Thyroid gland (tissue), 4 donors: ENCODE data around the gene AAMDC. TPM values are rescaled to one million over a fixed set of nuclear protein-coding genes. Genes with fewer than 3 reads are reported as not detected.
"Not testable (repeated sequence)": the region's sequence is repeated elsewhere in the genome, so short reads cannot be mapped to it uniquely, and the experiment has no call there.

Experiments
- DNase-seq, 2 donors: peaks; one replicate each; pipeline ENCODE4 v3.0.0-alpha.2; 2019
- H3K27ac ChIP-seq, 3 donors: fragments of 200-600 bp; sonication (generic); 1 replicate in 2 of 3; 2 replicates in 1 of 3; pipeline ENCODE4 v1.5.1; 2016 to 2019; ENCODE audit warnings: mild to moderate bottlenecking in 1 of 3, moderate library complexity in 1 of 3
- H3K27me3 ChIP-seq: fragments of 200-600 bp; sonication (generic); one replicate; pipeline ENCODE4 v1.5.1; 2019
- H3K36me3 ChIP-seq, 2 donors: fragments of 200-600 bp; sonication (generic); one replicate each; pipeline ENCODE4 v1.5.1; 2016 to 2019
- H3K4me1 ChIP-seq, 2 donors: fragments of 200-600 bp; sonication (generic); one replicate each; pipeline ENCODE4 v1.5.1; 2017 to 2019
- H3K4me3 ChIP-seq, 3 donors: fragments of 200-600 bp; sonication (generic); replicated peaks in 1 of 3; 1 replicate in 2 of 3; 2 replicates in 1 of 3; pipeline ENCODE4 v1.5.1; 2016; ENCODE audit warnings: mild to moderate bottlenecking in 1 of 3
- H3K9me3 ChIP-seq: fragments of 200-600 bp; sonication (generic); one replicate; pipeline ENCODE4 v1.5.1; 2017
- POLR2A ChIP-seq, 2 donors: fragments of 450-650 bp; IDR thresholded peaks; one replicate each; pipeline ENCODE4 v1.6.1; 2017; ENCODE audit warnings: antibody characterized with exemption in 2 of 2, mild to moderate bottlenecking in 2 of 2, moderate library complexity in 1 of 2
- WGBS, 2 donors: methylation state at CpG; one replicate each; pipeline ENCODE4 v1.1.5; 2017; 5-methylcytosine and 5-hydroxymethylcytosine counted together
- intact Hi-C: fragments of 100-400 bp; cut with DNase I; formaldehyde crosslinking; loops from one replicate; pipeline ENCODE4 v1.15.1; 2023
- total RNA-seq, 4 donors: library from RNA; depleted of rRNA; stranded (reverse); fragments of >200 nt; gene quantifications; one replicate each; pipeline ENCODE4 v1.2.3, GENCODE V29; 2016
- TF ChIP-seq, protein P1 (sequence below), 6 experiments: fragments of 200-600 bp in 3 of 6; fragments of 450-650 bp in 3 of 6; sonication (generic) in 3 of 6; IDR thresholded peaks; one replicate each; pipeline ENCODE4 v1.5.1; 2016 to 2019; ENCODE audit warnings: antibody characterized with exemption in 6 of 6, mild to moderate bottlenecking in 2 of 6, inconsistent platforms in 1 of 6, moderate library complexity in 1 of 6

Gene AAMDC
- total RNA-seq, 4 donors from 2014 or later: 33.6 to 60.5 (median 39.0) TPM

DNA sequence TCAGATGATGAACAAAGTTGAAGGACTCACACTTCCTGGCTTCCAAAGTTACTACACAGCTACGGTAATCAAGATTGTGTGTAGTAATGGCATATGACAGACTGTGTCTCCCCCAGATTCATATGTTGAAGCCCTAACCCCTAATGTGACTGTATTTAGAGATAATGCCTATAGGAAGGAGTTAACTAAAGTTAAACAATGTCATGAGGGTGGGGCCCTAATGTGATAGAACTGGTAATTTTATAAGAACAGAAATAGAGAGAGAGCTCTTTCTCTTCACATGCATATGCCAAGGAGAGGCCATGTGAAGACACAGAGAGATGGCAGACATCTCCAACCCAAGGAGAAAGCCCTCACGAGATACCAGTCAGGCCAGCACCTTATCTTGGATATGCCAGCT is 8.0 kb downstream of the AAMDC start:
- Histone ChIP-seq H3K9me3 (no peaks in the 10 kb centered on the region), H3K4me3 (no peak overlapping the region), H3K36me3 (no peaks in the 10 kb centered on the region), H3K27ac (no peak overlapping the region), H3K27me3 (no peaks in the 10 kb centered on the region), H3K4me1 (peaks cover 0 to 3% of the 10 kb centered on the region in 2 donors)
- no peak for DNase-seq
- WGBS, 2 donors: 97 to 99% methylated on average over 2 of the region's 2 CpGs
- intact Hi-C loops: no loop called here
- TF ChIP-seq, protein P1, sequence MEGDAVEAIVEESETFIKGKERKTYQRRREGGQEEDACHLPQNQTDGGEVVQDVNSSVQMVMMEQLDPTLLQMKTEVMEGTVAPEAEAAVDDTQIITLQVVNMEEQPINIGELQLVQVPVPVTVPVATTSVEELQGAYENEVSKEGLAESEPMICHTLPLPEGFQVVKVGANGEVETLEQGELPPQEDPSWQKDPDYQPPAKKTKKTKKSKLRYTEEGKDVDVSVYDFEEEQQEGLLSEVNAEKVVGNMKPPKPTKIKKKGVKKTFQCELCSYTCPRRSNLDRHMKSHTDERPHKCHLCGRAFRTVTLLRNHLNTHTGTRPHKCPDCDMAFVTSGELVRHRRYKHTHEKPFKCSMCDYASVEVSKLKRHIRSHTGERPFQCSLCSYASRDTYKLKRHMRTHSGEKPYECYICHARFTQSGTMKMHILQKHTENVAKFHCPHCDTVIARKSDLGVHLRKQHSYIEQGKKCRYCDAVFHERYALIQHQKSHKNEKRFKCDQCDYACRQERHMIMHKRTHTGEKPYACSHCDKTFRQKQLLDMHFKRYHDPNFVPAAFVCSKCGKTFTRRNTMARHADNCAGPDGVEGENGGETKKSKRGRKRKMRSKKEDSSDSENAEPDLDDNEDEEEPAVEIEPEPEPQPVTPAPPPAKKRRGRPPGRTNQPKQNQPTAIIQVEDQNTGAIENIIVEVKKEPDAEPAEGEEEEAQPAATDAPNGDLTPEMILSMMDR (IDR thresholded peaks at IDR 0.05): no peak
- no peak for TF ChIP-seq POLR2A (IDR thresholded peaks at IDR 0.05)

DNA sequence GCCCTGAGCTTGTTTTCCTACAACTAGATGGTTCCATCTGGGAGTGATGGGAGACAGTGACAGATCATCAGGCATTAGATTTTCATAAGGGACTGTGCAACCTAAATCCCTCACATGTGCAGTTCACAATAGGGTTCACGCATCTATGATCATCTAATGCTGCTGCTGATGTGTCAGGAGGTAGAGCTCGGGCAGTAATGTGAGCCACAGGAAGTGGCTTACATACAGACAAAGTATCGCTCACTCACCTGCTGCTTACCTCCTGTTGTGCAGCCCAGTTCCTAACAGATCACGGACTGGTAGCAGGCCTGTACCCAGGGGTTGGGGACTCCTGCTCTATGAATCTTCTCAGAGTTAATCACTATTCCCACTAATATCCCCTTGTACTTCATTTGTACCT is 12.4 kb downstream of the AAMDC start:
- intact Hi-C loops: no loop called here
- 96 to 97% methylated on average over 4 of the region's 4 CpGs for WGBS, 2 donors
- DNase-seq: no peak
- Histone ChIP-seq H3K27me3 (no peaks in the 10 kb centered on the region), H3K9me3 (no peaks in the 10 kb centered on the region), H3K27ac (no peak overlapping the region), H3K36me3 (no peaks in the 10 kb centered on the region), H3K4me3 (no peak overlapping the region), H3K4me1 (no peaks in the 10 kb centered on the region)
- TF ChIP-seq, protein P1 (IDR thresholded peaks at IDR 0.05): no peak
- no peak for TF ChIP-seq POLR2A (IDR thresholded peaks at IDR 0.05)

DNA sequence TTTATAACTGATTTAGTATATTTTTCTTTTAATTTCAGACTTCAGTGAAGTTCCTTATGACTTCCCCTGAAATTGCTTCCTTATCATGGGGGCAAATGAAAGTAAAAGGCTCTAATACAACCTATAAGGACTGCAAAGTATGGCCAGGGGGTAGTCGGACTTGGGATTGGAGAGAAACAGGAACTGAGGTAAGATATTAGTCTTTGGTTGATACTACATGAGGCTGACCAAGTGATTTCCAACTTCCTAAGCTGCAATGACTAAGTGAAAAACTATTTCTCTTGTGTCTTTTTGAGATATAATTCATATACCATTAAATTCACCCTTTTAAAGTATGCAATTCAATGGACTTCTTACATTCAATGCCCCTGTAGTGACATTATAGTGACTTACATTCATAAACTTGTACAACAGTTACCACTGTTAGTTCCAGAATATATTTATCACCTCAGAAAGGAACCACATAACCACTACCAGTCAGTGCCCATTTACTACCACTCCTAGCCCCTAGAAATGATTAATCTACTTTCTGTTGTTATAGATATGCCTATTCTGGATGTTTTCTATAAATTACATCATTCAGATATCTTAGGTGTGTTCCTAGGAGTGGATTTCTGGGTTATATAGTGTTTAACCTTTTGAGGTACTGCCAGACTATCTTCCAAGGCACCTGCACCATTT is 21.6 kb downstream of the AAMDC start:
- WGBS, 2 donors: 83 to 84% methylated on average over 1 of the region's 1 CpG

DNA sequence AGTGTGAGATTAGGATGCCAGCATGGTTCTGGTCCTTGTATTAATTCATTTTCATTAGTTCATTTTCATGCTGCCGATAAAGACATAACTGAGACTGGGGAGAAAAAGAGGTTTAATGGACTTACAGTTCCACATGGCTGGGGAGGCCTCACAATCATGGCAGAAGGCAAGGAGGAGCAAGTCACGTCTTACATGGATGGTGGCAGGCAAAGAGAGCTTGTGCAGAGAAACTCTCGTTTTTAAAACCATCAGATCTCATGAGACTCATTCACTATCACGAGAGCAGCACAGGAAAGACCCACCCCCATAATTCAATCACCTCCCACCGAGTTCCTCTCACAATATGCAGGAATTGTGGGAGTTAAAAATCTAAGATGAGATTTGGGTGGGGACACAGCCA is 22.8 kb downstream of the AAMDC start:
- H3K36me3 ChIP-seq: peaks cover 7 to 13% of the 10 kb centered on the region in 2 donors
- intact Hi-C loops, H3K27me3 ChIP-seq, H3K4me3 ChIP-seq, H3K9me3 ChIP-seq, H3K27ac ChIP-seq, H3K4me1 ChIP-seq, DNase-seq: not testable (repeated sequence)
- WGBS, 2 donors: 92 to 95% methylated on average over 5 of the region's 5 CpGs

More for the DNA sequence above, 21.6 kb downstream of the AAMDC start:
- H3K27ac ChIP-seq: no peak overlapping the region
- H3K36me3 ChIP-seq: peaks cover 7 to 13% of the 10 kb centered on the region in 2 donors
- intact Hi-C loops: no loop called here
- TF ChIP-seq POLR2A (IDR thresholded peaks at IDR 0.05): no peak
- TF ChIP-seq, protein P1 (IDR thresholded peaks at IDR 0.05): no peak
- H3K4me3 ChIP-seq: no peak overlapping the region
- no peaks in the 10 kb centered on the region for H3K4me1 ChIP-seq
- no peaks in the 10 kb centered on the region for H3K27me3 ChIP-seq
- H3K9me3 ChIP-seq: no peaks in the 10 kb centered on the region
- no peak for DNase-seq

DNA sequence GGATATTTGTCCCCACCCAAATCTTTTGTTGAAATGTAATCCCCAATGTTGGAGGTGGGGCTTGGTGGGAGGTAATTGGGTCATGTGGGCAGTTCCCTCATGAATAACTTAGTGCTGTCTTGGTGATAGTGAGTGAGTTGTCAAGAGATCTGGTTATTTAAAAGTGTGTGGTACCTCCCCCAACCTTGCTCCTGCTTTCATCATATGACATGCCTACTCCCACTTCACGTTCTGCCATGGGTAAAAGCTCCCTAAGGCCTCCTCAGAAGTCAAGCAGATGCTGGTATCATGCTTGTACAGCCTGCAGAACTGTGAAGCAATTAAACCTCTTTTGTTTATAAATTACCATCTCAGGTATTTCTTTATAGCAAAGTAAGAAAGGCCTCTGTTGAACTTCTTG is 30.6 kb downstream of the AAMDC start:
- Histone ChIP-seq H3K4me1 (no peaks in the 10 kb centered on the region), H3K27me3 (no peaks in the 10 kb centered on the region), H3K27ac (no peak overlapping the region), H3K36me3 (peaks cover 0 to 5% of the 10 kb centered on the region in 2 donors), H3K9me3 (no peaks in the 10 kb centered on the region), H3K4me3 (no peak overlapping the region)
- intact Hi-C loops: no loop called here
- DNase-seq: no peak
- WGBS, 2 donors: 77 to 86% methylated on average over 1 of the region's 1 CpG
- no peak for TF ChIP-seq POLR2A (IDR thresholded peaks at IDR 0.05)
- TF ChIP-seq, protein P1 (IDR thresholded peaks at IDR 0.05): no peak
